DND-41 (cell line): ENCODE data around the gene SNX9.
A peak's percentile ranks its signal among the peaks of the same experiment; 100 is the strongest.

ENCODE experiments used
- ATAC-seq: fragments of 200-7000 bp; cut with Tn5 transposase; 3 replicates; pipeline ENCODE4 v1.9.1; 2021; ENCODE audit warnings: low read depth; ENCODE audit not compliant: insufficient read depth
- DNase-seq: peaks from one replicate; pipeline ENCODE4 v3.0.0-alpha.2; 2020
- H2AFZ ChIP-seq: 2 replicates; pipeline ENCODE4 v1.6.0; 2012; ENCODE audit warnings: low read depth, low read length
- H3K27ac ChIP-seq: 2 replicates; pipeline ENCODE4 v1.5.1; 2012; ENCODE audit warnings: low read length, inconsistent platforms
- H3K27me3 ChIP-seq: fragments of 200-600 bp; sonication (generic); 2 replicates; pipeline ENCODE4 v1.6.0; 2012; ENCODE audit warnings: low read length, mild to moderate bottlenecking, inconsistent platforms; ENCODE audit not compliant: insufficient read depth, poor library complexity
- H3K36me3 ChIP-seq: 2 replicates; pipeline ENCODE4 v1.5.1; 2012; ENCODE audit warnings: low read length, inconsistent platforms; ENCODE audit not compliant: insufficient read depth
- H3K4me1 ChIP-seq: 2 replicates; pipeline ENCODE4 v1.5.1; 2012; ENCODE audit warnings: mild to moderate bottlenecking, low read length; ENCODE audit not compliant: insufficient read depth
- H3K4me2 ChIP-seq: 2 replicates; pipeline ENCODE4 v1.6.0; 2012; ENCODE audit warnings: mild to moderate bottlenecking, moderate library complexity, low read length, inconsistent platforms; ENCODE audit not compliant: insufficient read depth
- H3K4me3 ChIP-seq, 2 experiments: fragments of 200-600 bp in 1 of 2; shearing (Covaris generic) in 1 of 2; 2 replicates each; pipeline ENCODE4 v1.5.1; 2012 to 2016; ENCODE audit warnings: inconsistent platforms in 2 of 2, low read length in 2 of 2, mild to moderate bottlenecking in 2 of 2, low read depth in 1 of 2, moderate library complexity in 1 of 2
- H3K79me2 ChIP-seq: 2 replicates; pipeline ENCODE4 v1.6.0; 2012; ENCODE audit warnings: low read length, inconsistent platforms; ENCODE audit not compliant: insufficient read depth
- H3K9ac ChIP-seq: 2 replicates; pipeline ENCODE4 v1.6.0; 2012; ENCODE audit warnings: low read depth, mild to moderate bottlenecking, inconsistent platforms, low read length, moderate library complexity
- H3K9me3 ChIP-seq: 2 replicates; pipeline ENCODE4 v1.5.1; 2012; ENCODE audit warnings: low read length, moderate library complexity, mild to moderate bottlenecking, inconsistent platforms; ENCODE audit not compliant: insufficient read depth, severe bottlenecking
- H4K20me1 ChIP-seq: 2 replicates; pipeline ENCODE4 v1.6.0; 2012; ENCODE audit warnings: low read length; ENCODE audit not compliant: insufficient read depth
- CTCF ChIP-seq: IDR thresholded peaks from 2 replicates; pipeline ENCODE4 v1.5.1; 2012; ENCODE audit warnings: borderline replicate concordance, low read length, moderate library complexity, mild to moderate bottlenecking; ENCODE audit not compliant: poor library complexity, severe bottlenecking; ENCODE audit errors: extremely low read depth
- EZH2 ChIP-seq: IDR thresholded peaks from 3 replicates; pipeline ENCODE4 v1.6.1; 2012; ENCODE audit warnings: borderline replicate concordance, low read depth, mild to moderate bottlenecking, moderate library complexity, low read length, inconsistent platforms; ENCODE audit not compliant: severe bottlenecking

Gene SNX9

GRCh38 chr6:157985378-157986155, 162.5 kb downstream of the SNX9 start:
- DNase-seq (no peak), ATAC-seq (no peak)
- Histone ChIP-seq H2AFZ (no peak overlapping the region), H3K79me2 (peaks cover 69% of the 10 kb centered on the region), H3K27me3 (no peaks in the 10 kb centered on the region), H3K36me3 (no peaks in the 10 kb centered on the region), H3K4me2 (peak overlapping the region; percentile 35), H3K4me1 (peaks cover 60% of the 10 kb centered on the region), H3K4me3 (no peak overlapping the region), H3K9me3 (no peaks in the 10 kb centered on the region), H4K20me1 (peaks cover 37% of the 10 kb centered on the region; the same call in 1 of the 2 replicates), H3K27ac (no peak overlapping the region; the same call in 1 of the 2 replicates), H3K9ac (peak overlapping the region; percentile 7; the same call in 1 of the 2 replicates)
- TF ChIP-seq EZH2 (no peak), CTCF (no peak)

- H3K36me3 ChIP-seq, result no peaks in the 10 kb centered on the region
- peaks cover 55% of the 10 kb centered on the region for H3K4me1 ChIP-seq
- DNase-seq (no peak), ATAC-seq (no peak)
- H3K9ac ChIP-seq, result no peak overlapping the region
- H3K4me3 ChIP-seq, result no peak overlapping the region
- no peak overlapping the region for H2AFZ ChIP-seq
- H3K9me3 ChIP-seq, result no peaks in the 10 kb centered on the region
- peaks cover 81% of the 10 kb centered on the region for H3K79me2 ChIP-seq
- no peak overlapping the region for H3K4me2 ChIP-seq
- H3K27ac ChIP-seq, result no peak overlapping the region; the same call in 1 of the 2 replicates
- H4K20me1 ChIP-seq, result peaks cover 39% of the 10 kb centered on the region; the same call in 1 of the 2 replicates
- H3K27me3 ChIP-seq, result no peaks in the 10 kb centered on the region
- TF ChIP-seq EZH2, result no peak
- TF ChIP-seq CTCF, result no peak
Observed at GRCh38 chr6:157987788-157988699, 165.0 kb downstream of the SNX9 start.

DNA sequence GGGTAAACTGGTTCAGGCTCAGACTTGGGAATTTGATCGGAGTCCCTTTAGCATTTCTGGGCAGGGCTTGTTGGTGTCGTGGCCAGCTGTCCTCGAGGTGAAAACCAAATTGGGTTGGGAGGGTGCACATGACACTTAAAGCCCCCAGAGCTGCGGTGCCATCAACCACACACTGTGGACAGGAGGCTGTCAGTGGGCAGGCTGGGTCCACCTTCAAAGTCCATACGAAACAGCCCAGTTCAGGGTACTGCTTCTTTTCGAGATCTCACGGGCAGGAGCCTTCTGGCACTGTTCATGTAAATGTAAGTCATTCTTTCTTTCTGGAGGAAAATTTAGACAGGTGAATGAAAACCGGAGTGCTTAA, 165.6 kb downstream of the SNX9 start:
- DNase-seq, result no peak
- Histone ChIP-seq H3K4me2 (no peak overlapping the region), H3K4me3 (no peak overlapping the region)

More for the DNA sequence above, 165.6 kb downstream of the SNX9 start:
- TF ChIP-seq EZH2 (no peak), CTCF (no peak)
- no peaks in the 10 kb centered on the region for H3K36me3 ChIP-seq
- no peak for ATAC-seq
- no peak overlapping the region for H3K9ac ChIP-seq
- no peak overlapping the region; the same call in 1 of the 2 replicates for H3K27ac ChIP-seq
- peaks cover 38% of the 10 kb centered on the region; the same call in 1 of the 2 replicates for H4K20me1 ChIP-seq
- H3K79me2 ChIP-seq, result peaks cover 83% of the 10 kb centered on the region
- H3K27me3 ChIP-seq, result no peaks in the 10 kb centered on the region
- H3K4me1 ChIP-seq, result peaks cover 48% of the 10 kb centered on the region
- H2AFZ ChIP-seq, result no peak overlapping the region
- no peaks in the 10 kb centered on the region for H3K9me3 ChIP-seq
